WTC11 (cell line): ENCODE results near the gene ADH1A. TPM values are rescaled to one million over a fixed set of nuclear protein-coding genes. Genes with fewer than 3 reads are reported as not detected.

Source experiments
- ATAC-seq: fragments of 200-7000 bp; cut with Tn5 transposase; 2 replicates; pipeline ENCODE4 v1.10.0; 2021; ENCODE audit warnings: mild to moderate bottlenecking, moderate library complexity
- CTCF ChIA-PET: fragments of 300-600 bp; sonication (Branson Sonifier 250); formaldehyde crosslinking; loops from one replicate; lab custom pipeline; 2021; ENCODE audit warnings: antibody characterized with exemption; lab: Charles Lee
- POLR2A ChIA-PET: fragments of 350-600 bp; sonication (Branson Sonifier 250); formaldehyde crosslinking; loops from one replicate; lab custom pipeline; 2021; ENCODE audit warnings: antibody characterized with exemption; lab: Charles Lee
- DNase-seq: peaks from one replicate; pipeline ENCODE4 v3.0.0; 2021; ENCODE audit warnings: low spot score
- H3K27ac Mint-ChIP-seq: 2 replicates; pipeline ENCODE4 v1.8.0; 2021; ENCODE audit warnings: mixed read lengths
- H3K27me3 Mint-ChIP-seq: 2 replicates; pipeline ENCODE4 v1.8.0; 2021; ENCODE audit warnings: low read depth, mild to moderate bottlenecking, moderate library complexity, mixed read lengths
- H3K36me3 Mint-ChIP-seq: 2 replicates; pipeline ENCODE4 v1.8.0; 2021; ENCODE audit warnings: mixed read lengths
- H3K4me1 Mint-ChIP-seq: 2 replicates; pipeline ENCODE4 v1.8.0; 2022; ENCODE audit warnings: mixed read lengths
- H3K4me3 Mint-ChIP-seq: 2 replicates; pipeline ENCODE4 v1.8.0; 2021; ENCODE audit warnings: mild to moderate bottlenecking, moderate library complexity, mixed read lengths
- H3K9me3 Mint-ChIP-seq: 2 replicates; pipeline ENCODE4 v1.8.0; 2021; ENCODE audit warnings: mixed read lengths
- AR ChIP-seq: fragments of 250-450 bp; sonication (Bioruptor Pico); IDR thresholded peaks from 2 replicates; pipeline ENCODE4 v1.9.0; 2021; ENCODE audit warnings: mild to moderate bottlenecking
- CREB1 ChIP-seq: sonication (generic); formaldehyde crosslinking; IDR thresholded peaks from 2 replicates; pipeline ENCODE4 v1.8.0; 2023; ENCODE audit warnings: mild to moderate bottlenecking, missing genetic modification reagents
- EMX1 ChIP-seq: fragments of 250-450 bp; sonication (Bioruptor Pico); IDR thresholded peaks from 2 replicates; pipeline ENCODE4 v1.8.0; 2021; ENCODE audit warnings: mild to moderate bottlenecking
- FOXK1 ChIP-seq: sonication (generic); formaldehyde crosslinking; IDR thresholded peaks from 2 replicates; pipeline ENCODE4 v1.8.0; 2022; ENCODE audit warnings: mild to moderate bottlenecking, moderate library complexity, missing genetic modification reagents
- GABPB1 ChIP-seq: sonication (generic); formaldehyde crosslinking; IDR thresholded peaks from 2 replicates; pipeline ENCODE4 v1.8.1; 2023; ENCODE audit warnings: mild to moderate bottlenecking, missing genetic modification reagents
- GRHL2 ChIP-seq: fragments of 250-450 bp; sonication (Bioruptor Pico); IDR thresholded peaks from 2 replicates; pipeline ENCODE4 v1.8.0; 2022; ENCODE audit warnings: mild to moderate bottlenecking, moderate library complexity; ENCODE audit not compliant: insufficient replicate concordance, severe bottlenecking
- HMGA2 ChIP-seq: fragments of 250-450 bp; sonication (Bioruptor Pico); IDR thresholded peaks from 2 replicates; pipeline ENCODE4 v1.4.0; 2021; ENCODE audit warnings: mild to moderate bottlenecking, moderate library complexity
- IRF2 ChIP-seq: sonication (generic); formaldehyde crosslinking; IDR thresholded peaks from 2 replicates; pipeline ENCODE4 v1.8.0; 2022; ENCODE audit warnings: low read depth, missing genetic modification reagents, borderline replicate concordance
- JUN ChIP-seq: sonication (generic); formaldehyde crosslinking; IDR thresholded peaks from 2 replicates; pipeline ENCODE4 v1.8.0; 2023; ENCODE audit warnings: mild to moderate bottlenecking, missing genetic modification reagents
- NR2C2 ChIP-seq: sonication (generic); formaldehyde crosslinking; IDR thresholded peaks from 2 replicates; pipeline ENCODE4 v1.8.0; 2022; ENCODE audit warnings: mild to moderate bottlenecking, missing genetic modification reagents
- PRDM15 ChIP-seq: sonication (generic); formaldehyde crosslinking; IDR thresholded peaks from 2 replicates; pipeline ENCODE4 v1.8.0; 2022; ENCODE audit warnings: missing genetic modification reagents
- SOX15 ChIP-seq: fragments of 250-450 bp; sonication (Bioruptor Pico); IDR thresholded peaks from 2 replicates; pipeline ENCODE4 v1.9.0; 2021; ENCODE audit warnings: mild to moderate bottlenecking
- SP1 ChIP-seq: sonication (generic); formaldehyde crosslinking; conservative IDR thresholded peaks from 2 replicates; pipeline ENCODE4 v1.8.1; 2022; ENCODE audit warnings: missing genetic modification reagents
- TEAD4 ChIP-seq: sonication (generic); formaldehyde crosslinking; IDR thresholded peaks from 2 replicates; pipeline ENCODE4 v1.8.0; 2022; ENCODE audit warnings: mild to moderate bottlenecking, missing genetic modification reagents
- USF2 ChIP-seq: sonication (generic); formaldehyde crosslinking; IDR thresholded peaks from 2 replicates; pipeline ENCODE4 v1.8.1; 2023; ENCODE audit warnings: mild to moderate bottlenecking, missing genetic modification reagents, moderate library complexity
- ZNF138 ChIP-seq: sonication (generic); formaldehyde crosslinking; conservative IDR thresholded peaks from 2 replicates; pipeline ENCODE4 v1.8.1; 2022; ENCODE audit warnings: mild to moderate bottlenecking, moderate library complexity, missing genetic modification reagents
- ZNF232 ChIP-seq: sonication (generic); formaldehyde crosslinking; IDR thresholded peaks from 2 replicates; pipeline ENCODE4 v1.8.0; 2022; ENCODE audit warnings: mild to moderate bottlenecking, missing genetic modification reagents
- ZNF317 ChIP-seq: sonication (generic); formaldehyde crosslinking; IDR thresholded peaks from 2 replicates; pipeline ENCODE4 v1.8.1; 2023; ENCODE audit warnings: low read depth, mild to moderate bottlenecking, moderate library complexity, missing genetic modification reagents, borderline replicate concordance
- total RNA-seq: library from RNA; stranded (reverse); gene quantifications from 3 replicates; pipeline ENCODE4 v1.2.3, GENCODE V29; 2021
- TF ChIP-seq, protein P1 (sequence below): fragments of 250-450 bp; sonication (Bioruptor Pico); IDR thresholded peaks from 2 replicates; pipeline ENCODE4 v1.9.0; 2021; ENCODE audit warnings: mild to moderate bottlenecking, borderline replicate concordance
- TF ChIP-seq, protein P2 (sequence below): sonication (generic); formaldehyde crosslinking; IDR thresholded peaks from 2 replicates; pipeline ENCODE4 v1.8.0; 2022; ENCODE audit warnings: mild to moderate bottlenecking, missing genetic modification reagents
- TF ChIP-seq, protein P3 (sequence below): sonication (generic); formaldehyde crosslinking; IDR thresholded peaks from 2 replicates; pipeline ENCODE4 v1.8.1; 2022; ENCODE audit warnings: low read depth, missing genetic modification reagents, borderline replicate concordance

ADH1A gene
- total RNA-seq, 1 experiment from 2014 or later, result not detected

GRCh38 chr4:99235955-99236354 is 54.8 kb downstream of the ADH1A start (continued):
- TF ChIP-seq, protein P1, sequence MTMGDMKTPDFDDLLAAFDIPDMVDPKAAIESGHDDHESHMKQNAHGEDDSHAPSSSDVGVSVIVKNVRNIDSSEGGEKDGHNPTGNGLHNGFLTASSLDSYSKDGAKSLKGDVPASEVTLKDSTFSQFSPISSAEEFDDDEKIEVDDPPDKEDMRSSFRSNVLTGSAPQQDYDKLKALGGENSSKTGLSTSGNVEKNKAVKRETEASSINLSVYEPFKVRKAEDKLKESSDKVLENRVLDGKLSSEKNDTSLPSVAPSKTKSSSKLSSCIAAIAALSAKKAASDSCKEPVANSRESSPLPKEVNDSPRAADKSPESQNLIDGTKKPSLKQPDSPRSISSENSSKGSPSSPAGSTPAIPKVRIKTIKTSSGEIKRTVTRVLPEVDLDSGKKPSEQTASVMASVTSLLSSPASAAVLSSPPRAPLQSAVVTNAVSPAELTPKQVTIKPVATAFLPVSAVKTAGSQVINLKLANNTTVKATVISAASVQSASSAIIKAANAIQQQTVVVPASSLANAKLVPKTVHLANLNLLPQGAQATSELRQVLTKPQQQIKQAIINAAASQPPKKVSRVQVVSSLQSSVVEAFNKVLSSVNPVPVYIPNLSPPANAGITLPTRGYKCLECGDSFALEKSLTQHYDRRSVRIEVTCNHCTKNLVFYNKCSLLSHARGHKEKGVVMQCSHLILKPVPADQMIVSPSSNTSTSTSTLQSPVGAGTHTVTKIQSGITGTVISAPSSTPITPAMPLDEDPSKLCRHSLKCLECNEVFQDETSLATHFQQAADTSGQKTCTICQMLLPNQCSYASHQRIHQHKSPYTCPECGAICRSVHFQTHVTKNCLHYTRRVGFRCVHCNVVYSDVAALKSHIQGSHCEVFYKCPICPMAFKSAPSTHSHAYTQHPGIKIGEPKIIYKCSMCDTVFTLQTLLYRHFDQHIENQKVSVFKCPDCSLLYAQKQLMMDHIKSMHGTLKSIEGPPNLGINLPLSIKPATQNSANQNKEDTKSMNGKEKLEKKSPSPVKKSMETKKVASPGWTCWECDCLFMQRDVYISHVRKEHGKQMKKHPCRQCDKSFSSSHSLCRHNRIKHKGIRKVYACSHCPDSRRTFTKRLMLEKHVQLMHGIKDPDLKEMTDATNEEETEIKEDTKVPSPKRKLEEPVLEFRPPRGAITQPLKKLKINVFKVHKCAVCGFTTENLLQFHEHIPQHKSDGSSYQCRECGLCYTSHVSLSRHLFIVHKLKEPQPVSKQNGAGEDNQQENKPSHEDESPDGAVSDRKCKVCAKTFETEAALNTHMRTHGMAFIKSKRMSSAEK, result no peak
- TF ChIP-seq USF2, result no peak

DNA sequence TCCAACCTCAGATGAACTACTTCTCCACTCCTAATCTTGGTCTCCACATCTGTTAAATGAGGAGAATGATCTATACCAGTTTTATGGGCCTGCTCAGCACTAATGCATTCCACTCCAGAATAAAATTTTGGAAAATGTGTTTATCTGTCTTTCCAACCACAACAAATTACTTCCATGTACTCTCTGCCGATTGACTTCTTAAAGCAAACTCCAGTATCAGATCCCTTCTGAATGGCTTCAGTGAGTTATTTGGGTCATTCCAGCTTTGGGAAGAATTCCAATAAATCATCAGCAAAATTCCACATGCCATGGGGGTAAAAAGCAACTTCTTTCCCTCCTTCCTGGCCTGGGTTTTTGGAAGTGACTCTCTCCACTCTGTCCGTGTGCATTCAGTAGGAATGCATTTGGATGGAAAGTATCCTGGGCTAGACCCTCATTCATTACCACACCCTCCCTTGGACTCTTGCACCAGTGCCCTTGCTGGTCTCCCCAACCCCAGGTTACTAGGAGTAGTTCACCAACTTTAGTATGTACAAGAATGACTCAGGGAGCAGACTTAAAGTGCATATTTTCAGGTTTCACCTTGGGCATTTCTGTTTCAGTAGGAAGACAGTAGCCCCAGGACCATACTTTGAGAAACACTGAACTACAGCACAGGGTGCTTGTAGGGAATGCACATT is 56.3 kb downstream of the ADH1A start:
- H3K36me3 Mint-ChIP-seq, result peaks cover 13% of the 10 kb centered on the region
- no peak for ATAC-seq
- H3K4me3 Mint-ChIP-seq, result no peak overlapping the region
- ChIA-PET POLR2A (no interaction called here), CTCF (no interaction called here)
- peaks cover 27% of the 10 kb centered on the region for H3K9me3 Mint-ChIP-seq
- H3K27me3 Mint-ChIP-seq, result no peaks in the 10 kb centered on the region; the same call in 1 of the 2 replicates
- peaks cover 6% of the 10 kb centered on the region for H3K4me1 Mint-ChIP-seq
- H3K27ac Mint-ChIP-seq, result no peak overlapping the region
- no peak for DNase-seq
- TF ChIP-seq NR2C2 (CRISPR knock-in tag) (no peak), SP1 (no peak), SOX15 (CRISPR knock-in tag) (no peak), ZNF232 (CRISPR knock-in tag) (no peak), JUN (CRISPR knock-in tag) (no peak), HMGA2 (CRISPR knock-in tag) (no peak), GRHL2 (CRISPR knock-in tag) (no peak), ZNF317 (CRISPR knock-in tag) (no peak), PRDM15 (no peak), CREB1 (CRISPR knock-in tag) (no peak), TEAD4 (CRISPR knock-in tag) (no peak), ZNF138 (CRISPR knock-in tag) (no peak), GABPB1 (no peak), FOXK1 (CRISPR knock-in tag) (no peak), EMX1 (CRISPR knock-in tag) (no peak), AR (CRISPR knock-in tag) (no peak), IRF2 (CRISPR knock-in tag) (no peak)
- TF ChIP-seq, protein P2, sequence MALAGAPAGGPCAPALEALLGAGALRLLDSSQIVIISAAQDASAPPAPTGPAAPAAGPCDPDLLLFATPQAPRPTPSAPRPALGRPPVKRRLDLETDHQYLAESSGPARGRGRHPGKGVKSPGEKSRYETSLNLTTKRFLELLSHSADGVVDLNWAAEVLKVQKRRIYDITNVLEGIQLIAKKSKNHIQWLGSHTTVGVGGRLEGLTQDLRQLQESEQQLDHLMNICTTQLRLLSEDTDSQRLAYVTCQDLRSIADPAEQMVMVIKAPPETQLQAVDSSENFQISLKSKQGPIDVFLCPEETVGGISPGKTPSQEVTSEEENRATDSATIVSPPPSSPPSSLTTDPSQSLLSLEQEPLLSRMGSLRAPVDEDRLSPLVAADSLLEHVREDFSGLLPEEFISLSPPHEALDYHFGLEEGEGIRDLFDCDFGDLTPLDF (CRISPR knock-in tag), result no peak
- TF ChIP-seq, protein P3, sequence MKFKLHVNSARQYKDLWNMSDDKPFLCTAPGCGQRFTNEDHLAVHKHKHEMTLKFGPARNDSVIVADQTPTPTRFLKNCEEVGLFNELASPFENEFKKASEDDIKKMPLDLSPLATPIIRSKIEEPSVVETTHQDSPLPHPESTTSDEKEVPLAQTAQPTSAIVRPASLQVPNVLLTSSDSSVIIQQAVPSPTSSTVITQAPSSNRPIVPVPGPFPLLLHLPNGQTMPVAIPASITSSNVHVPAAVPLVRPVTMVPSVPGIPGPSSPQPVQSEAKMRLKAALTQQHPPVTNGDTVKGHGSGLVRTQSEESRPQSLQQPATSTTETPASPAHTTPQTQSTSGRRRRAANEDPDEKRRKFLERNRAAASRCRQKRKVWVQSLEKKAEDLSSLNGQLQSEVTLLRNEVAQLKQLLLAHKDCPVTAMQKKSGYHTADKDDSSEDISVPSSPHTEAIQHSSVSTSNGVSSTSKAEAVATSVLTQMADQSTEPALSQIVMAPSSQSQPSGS (CRISPR knock-in tag), result no peak
